Measurements from ENCODE around the gene KRTAP10-3. TPM values are rescaled to one million over a fixed set of nuclear protein-coding genes. Genes with fewer than 3 reads are reported as not detected.

KRTAP10-3 gene
- total RNA-seq, 1 experiment from 2014 or later, result not detected

DNA sequence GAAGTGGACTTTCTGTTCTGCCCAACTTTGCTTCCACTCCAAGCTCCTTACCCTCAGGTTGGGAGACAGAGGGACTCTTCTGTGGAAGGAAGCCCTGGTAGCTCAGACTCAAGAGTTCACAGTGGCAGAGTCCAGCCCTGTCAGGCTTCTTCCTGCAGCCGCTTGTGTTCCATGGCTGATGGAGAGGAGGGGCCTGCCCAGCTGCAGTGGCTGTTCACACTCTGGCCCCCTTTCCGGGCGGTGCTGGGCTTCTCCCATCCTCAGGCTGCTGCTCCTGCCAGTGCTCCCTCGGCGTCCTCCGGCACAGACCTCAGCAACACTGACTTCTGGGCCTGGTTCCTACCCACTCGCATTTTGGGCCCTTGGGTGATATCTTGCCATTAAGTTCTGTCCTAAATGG is 22.6 kb downstream of the KRTAP10-3 start:
- ATAC-seq, result no peak
- Histone ChIP-seq H4K20me1 (ENCODE audit: insufficient read depth) (no peaks in the 10 kb centered on the region), H3K27ac (ENCODE audit: low read depth, low read length) (no peak overlapping the region), H3K27me3 (ENCODE audit: insufficient read depth, low read length) (no peaks in the 10 kb centered on the region), H3K9me3 (ENCODE audit: control insufficient read depth in 1 of 2, insufficient read depth in 1 of 2, low read depth in 1 of 2, low read length in 2 of 2) (no peaks in the 10 kb centered on the region), H3K9me2 (ENCODE audit: insufficient read depth) (no peaks in the 10 kb centered on the region), H2AFZ (ENCODE audit: low read depth, low read length, poor library complexity, severe bottlenecking) (no peak overlapping the region), H3K4me1 (ENCODE audit: control insufficient read depth in 1 of 2, insufficient read depth in 2 of 2, low read length in 2 of 2) (no peaks in the 10 kb centered on the region), H3K9ac (ENCODE audit: low read length) (no peak overlapping the region), H3K4me3 (replicated peaks in 1 of 2; ENCODE audit: low read depth in 1 of 2, low read length in 2 of 2) (no peak overlapping the region), H3K4me2 (ENCODE audit: low read length) (no peak overlapping the region), H3K36me3 (ENCODE audit: control insufficient read depth in 1 of 2, insufficient read depth in 2 of 2, low read length in 2 of 2) (no peaks in the 10 kb centered on the region), H3K79me2 (ENCODE audit: insufficient read depth, low read length) (no peaks in the 10 kb centered on the region)
- ChIA-PET POLR2A (no interaction called here), RAD21 (ENCODE audit: low non-redundant PET in 1 of 2, low total read pairs in 2 of 2, uncharacterized antibody in 2 of 2, unreplicated experiment in 2 of 2) (no interaction called here), CTCF (no interaction called here)
- intact Hi-C loops (cut with micrococcal nuclease), result no loop called here
- DNase-seq (ENCODE audit: low read depth, low spot score), result no peak
- TF ChIP-seq ELF1 (IDR thresholded peaks at IDR 0.05; ENCODE audit: borderline replicate concordance, low read depth), result no peak
- TF ChIP-seq JUND (IDR thresholded peaks at IDR 0.05), result no peak
- no peak for TF ChIP-seq YY1 (IDR thresholded peaks at IDR 0.05; ENCODE audit: extremely low read depth, insufficient replicate concordance, low read depth, low read length)
- TF ChIP-seq ZNF274 (IDR thresholded peaks at IDR 0.05; ENCODE audit: low read depth, low read length), result no peak
- TF ChIP-seq POLR2AphosphoS5 (IDR thresholded peaks at IDR 0.05; ENCODE audit: low read depth, low read length), result no peak
- TF ChIP-seq SIN3A (IDR thresholded peaks at IDR 0.05; ENCODE audit: low read depth), result no peak
- TF ChIP-seq POLR2A (IDR thresholded peaks at IDR 0.05; ENCODE audit: borderline replicate concordance, extremely low read depth, insufficient read depth, insufficient read length), result no peak
- TF ChIP-seq, protein P1, sequence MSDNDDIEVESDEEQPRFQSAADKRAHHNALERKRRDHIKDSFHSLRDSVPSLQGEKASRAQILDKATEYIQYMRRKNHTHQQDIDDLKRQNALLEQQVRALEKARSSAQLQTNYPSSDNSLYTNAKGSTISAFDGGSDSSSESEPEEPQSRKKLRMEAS (IDR thresholded peaks at IDR 0.05), result no peak
- no peak for TF ChIP-seq EZH2 (IDR thresholded peaks at IDR 0.05)
- BruUV-seq (replicated peaks), result no TSS peak

GRCh38 chr21:44534688-44535087 is 23.9 kb downstream of the KRTAP10-3 start:
- no peak overlapping the region for H3K27ac ChIP-seq (ENCODE audit: low read depth, low read length)
- no peaks in the 10 kb centered on the region for H3K36me3 ChIP-seq (ENCODE audit: control insufficient read depth in 1 of 2, insufficient read depth in 2 of 2, low read length in 2 of 2)
- no peaks in the 10 kb centered on the region for H3K9me3 ChIP-seq (ENCODE audit: control insufficient read depth in 1 of 2, insufficient read depth in 1 of 2, low read depth in 1 of 2, low read length in 2 of 2)
- no peak overlapping the region for H2AFZ ChIP-seq (ENCODE audit: low read depth, low read length, poor library complexity, severe bottlenecking)
- no peaks in the 10 kb centered on the region for H3K9me2 ChIP-seq (ENCODE audit: insufficient read depth)
- DNase-seq (ENCODE audit: low read depth, low spot score), result no peak
- no peaks in the 10 kb centered on the region for H3K79me2 ChIP-seq (ENCODE audit: insufficient read depth, low read length)
- no peaks in the 10 kb centered on the region for H3K27me3 ChIP-seq (ENCODE audit: insufficient read depth, low read length)
- ChIA-PET POLR2A (no interaction called here), RAD21 (ENCODE audit: low non-redundant PET in 1 of 2, low total read pairs in 2 of 2, uncharacterized antibody in 2 of 2, unreplicated experiment in 2 of 2) (no interaction called here), CTCF (no interaction called here)
- H4K20me1 ChIP-seq (ENCODE audit: insufficient read depth), result no peaks in the 10 kb centered on the region
- no peaks in the 10 kb centered on the region for H3K4me1 ChIP-seq (ENCODE audit: control insufficient read depth in 1 of 2, insufficient read depth in 2 of 2, low read length in 2 of 2)
- no TSS peak for BruUV-seq (replicated peaks)
- no peak overlapping the region for H3K4me3 ChIP-seq (replicated peaks in 1 of 2; ENCODE audit: low read depth in 1 of 2, low read length in 2 of 2)
- intact Hi-C loops (cut with micrococcal nuclease), result no loop called here
- no peak overlapping the region for H3K9ac ChIP-seq (ENCODE audit: low read length)
- no peak overlapping the region for H3K4me2 ChIP-seq (ENCODE audit: low read length)
- no peak for ATAC-seq
- no peak for TF ChIP-seq ZFX (IDR thresholded peaks at IDR 0.05)
- no peak for TF ChIP-seq ELF1 (IDR thresholded peaks at IDR 0.05; ENCODE audit: borderline replicate concordance, low read depth)
- TF ChIP-seq YY1 (IDR thresholded peaks at IDR 0.05; ENCODE audit: extremely low read depth, insufficient replicate concordance, low read depth, low read length), result no peak
- no peak for TF ChIP-seq FOSL1 (IDR thresholded peaks at IDR 0.05; ENCODE audit: low read depth)
- TF ChIP-seq SIN3A (IDR thresholded peaks at IDR 0.05; ENCODE audit: low read depth), result no peak
- no peak for TF ChIP-seq SRF (IDR thresholded peaks at IDR 0.05; ENCODE audit: low read depth)
- no peak for TF ChIP-seq REST (IDR thresholded peaks at IDR 0.05; ENCODE audit: low read depth)
- TF ChIP-seq, protein P1 (IDR thresholded peaks at IDR 0.05), result no peak
- TF ChIP-seq RAD21 (IDR thresholded peaks at IDR 0.05; ENCODE audit: low read depth), result no peak
- no peak for TF ChIP-seq EZH2phosphoT487 (IDR thresholded peaks at IDR 0.05; ENCODE audit: borderline replicate concordance)
- no peak for TF ChIP-seq EGR1 (IDR thresholded peaks at IDR 0.05; ENCODE audit: low read depth)
- no peak for TF ChIP-seq CBX3 (IDR thresholded peaks at IDR 0.05; ENCODE audit: low read depth)
- no peak for TF ChIP-seq POLR2A (IDR thresholded peaks at IDR 0.05; ENCODE audit: borderline replicate concordance, extremely low read depth, insufficient read depth, insufficient read length)
- no peak for TF ChIP-seq ATF3 (IDR thresholded peaks at IDR 0.05)
